ENCODE measurements around the gene EYS.

Gene EYS

GRCh38 chr6:63673692-63674091, 2033.3 kb downstream of the EYS start:
- no peaks in the 10 kb centered on the region for H3K9me2 ChIP-seq (replicated peaks; ENCODE audit: insufficient read depth, low read length)
- H4K20me1 ChIP-seq (ENCODE audit: insufficient read depth, low read length) = no peaks in the 10 kb centered on the region
- no peak overlapping the region for H3K4me3 ChIP-seq (ENCODE audit: low read length)
- H3K9me3 ChIP-seq (replicated peaks; ENCODE audit: insufficient read depth, low read length) = no peaks in the 10 kb centered on the region
- H3K27ac ChIP-seq (ENCODE audit: low read length) = no peak overlapping the region
- no peaks in the 10 kb centered on the region for H3K4me1 ChIP-seq (ENCODE audit: low read length)
- no peaks in the 10 kb centered on the region; the same call in 1 of the 2 replicates for H3K36me3 ChIP-seq (replicated peaks; ENCODE audit: insufficient read depth, low read length)
- H3K79me2 ChIP-seq (ENCODE audit: low read length) = peaks cover 94% of the 10 kb centered on the region
- no peaks in the 10 kb centered on the region for H3F3A ChIP-seq (ENCODE audit: insufficient read depth, low read length)
- TF ChIP-seq EZH2phosphoT487 (IDR thresholded peaks at IDR 0.05; ENCODE audit: low read length) (no peak), EZH2 (optimal IDR thresholded peaks at IDR 0.05; ENCODE audit: low read depth, low read length) (no peak)
- TF ChIP-seq, protein P1, sequence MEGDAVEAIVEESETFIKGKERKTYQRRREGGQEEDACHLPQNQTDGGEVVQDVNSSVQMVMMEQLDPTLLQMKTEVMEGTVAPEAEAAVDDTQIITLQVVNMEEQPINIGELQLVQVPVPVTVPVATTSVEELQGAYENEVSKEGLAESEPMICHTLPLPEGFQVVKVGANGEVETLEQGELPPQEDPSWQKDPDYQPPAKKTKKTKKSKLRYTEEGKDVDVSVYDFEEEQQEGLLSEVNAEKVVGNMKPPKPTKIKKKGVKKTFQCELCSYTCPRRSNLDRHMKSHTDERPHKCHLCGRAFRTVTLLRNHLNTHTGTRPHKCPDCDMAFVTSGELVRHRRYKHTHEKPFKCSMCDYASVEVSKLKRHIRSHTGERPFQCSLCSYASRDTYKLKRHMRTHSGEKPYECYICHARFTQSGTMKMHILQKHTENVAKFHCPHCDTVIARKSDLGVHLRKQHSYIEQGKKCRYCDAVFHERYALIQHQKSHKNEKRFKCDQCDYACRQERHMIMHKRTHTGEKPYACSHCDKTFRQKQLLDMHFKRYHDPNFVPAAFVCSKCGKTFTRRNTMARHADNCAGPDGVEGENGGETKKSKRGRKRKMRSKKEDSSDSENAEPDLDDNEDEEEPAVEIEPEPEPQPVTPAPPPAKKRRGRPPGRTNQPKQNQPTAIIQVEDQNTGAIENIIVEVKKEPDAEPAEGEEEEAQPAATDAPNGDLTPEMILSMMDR (IDR thresholded peaks at IDR 0.05; ENCODE audit: low read length) = no peak
- no peak overlapping the region for H3K4me2 ChIP-seq (ENCODE audit: low read depth, low read length)
- DNase-seq = no peak
- H3K9ac ChIP-seq (ENCODE audit: low read length) = no peak overlapping the region
- H3K27me3 ChIP-seq (replicated peaks; ENCODE audit: insufficient read depth, low read length) = no peaks in the 10 kb centered on the region
- no peak overlapping the region for H2AFZ ChIP-seq (ENCODE audit: low read length)

DNA sequence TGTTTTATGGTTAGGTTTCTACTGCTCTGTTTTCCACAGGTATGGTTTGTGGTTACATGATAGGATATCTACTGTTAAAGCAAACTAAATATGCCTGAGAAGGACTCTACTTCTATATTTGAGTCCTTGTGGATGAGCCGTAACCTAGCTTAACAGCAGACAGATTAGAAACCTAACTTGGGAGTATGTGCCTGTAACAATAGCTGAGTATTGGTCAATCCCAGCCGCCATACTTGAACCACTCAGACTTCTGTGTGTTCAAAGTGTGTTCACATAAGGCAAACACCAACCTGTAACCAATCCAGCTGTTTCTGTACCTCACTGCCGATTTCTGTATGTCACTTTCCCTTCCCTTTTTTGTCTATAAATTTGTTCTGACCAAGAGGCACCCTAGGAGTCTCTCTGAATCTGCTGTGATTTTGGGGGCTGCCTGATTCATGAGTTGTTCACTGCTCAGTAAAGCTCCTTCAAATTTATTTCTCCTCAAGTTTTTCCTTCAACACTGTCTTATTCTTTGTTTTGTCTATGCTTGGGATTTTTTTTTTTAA, 2034.4 kb downstream of the EYS start:
- Histone ChIP-seq H3K4me1 (ENCODE audit: low read length) (no peaks in the 10 kb centered on the region), H3K9ac (ENCODE audit: low read length) (no peak overlapping the region), H3K9me3 (replicated peaks; ENCODE audit: insufficient read depth, low read length) (no peaks in the 10 kb centered on the region), H3K27me3 (replicated peaks; ENCODE audit: insufficient read depth, low read length) (no peaks in the 10 kb centered on the region), H3F3A (ENCODE audit: insufficient read depth, low read length) (no peaks in the 10 kb centered on the region), H3K27ac (ENCODE audit: low read length) (no peak overlapping the region), H3K4me3 (ENCODE audit: low read length) (no peak overlapping the region), H4K20me1 (ENCODE audit: insufficient read depth, low read length) (no peaks in the 10 kb centered on the region), H3K36me3 (replicated peaks; ENCODE audit: insufficient read depth, low read length) (no peaks in the 10 kb centered on the region; the same call in 1 of the 2 replicates), H3K79me2 (ENCODE audit: low read length) (peaks cover 97% of the 10 kb centered on the region), H2AFZ (ENCODE audit: low read length) (no peak overlapping the region), H3K4me2 (ENCODE audit: low read depth, low read length) (no peak overlapping the region), H3K9me2 (replicated peaks; ENCODE audit: insufficient read depth, low read length) (no peaks in the 10 kb centered on the region)
- TF ChIP-seq EZH2phosphoT487 (IDR thresholded peaks at IDR 0.05; ENCODE audit: low read length) (no peak), EZH2 (optimal IDR thresholded peaks at IDR 0.05; ENCODE audit: low read depth, low read length) (no peak)
- TF ChIP-seq, protein P1 (IDR thresholded peaks at IDR 0.05; ENCODE audit: low read length) = no peak
- no peak for DNase-seq

GRCh38 chr6:63671098-63671754, 2035.8 kb downstream of the EYS start:
- Histone ChIP-seq H2AFZ (ENCODE audit: low read length) (no peak overlapping the region), H3K79me2 (ENCODE audit: low read length) (peaks cover 95% of the 10 kb centered on the region), H3K27me3 (replicated peaks; ENCODE audit: insufficient read depth, low read length) (no peaks in the 10 kb centered on the region), H4K20me1 (ENCODE audit: insufficient read depth, low read length) (no peaks in the 10 kb centered on the region), H3F3A (ENCODE audit: insufficient read depth, low read length) (no peaks in the 10 kb centered on the region), H3K4me3 (ENCODE audit: low read length) (no peak overlapping the region), H3K4me2 (ENCODE audit: low read depth, low read length) (no peak overlapping the region), H3K27ac (ENCODE audit: low read length) (no peak overlapping the region), H3K36me3 (replicated peaks; ENCODE audit: insufficient read depth, low read length) (no peaks in the 10 kb centered on the region; the same call in 1 of the 2 replicates), H3K4me1 (ENCODE audit: low read length) (no peaks in the 10 kb centered on the region), H3K9ac (ENCODE audit: low read length) (no peak overlapping the region), H3K9me2 (replicated peaks; ENCODE audit: insufficient read depth, low read length) (no peaks in the 10 kb centered on the region), H3K9me3 (replicated peaks; ENCODE audit: insufficient read depth, low read length) (no peaks in the 10 kb centered on the region)
- no peak for DNase-seq
- no peak for TF ChIP-seq EZH2 (optimal IDR thresholded peaks at IDR 0.05; ENCODE audit: low read depth, low read length)
- TF ChIP-seq, protein P1 (IDR thresholded peaks at IDR 0.05; ENCODE audit: low read length) = no peak
- TF ChIP-seq EZH2phosphoT487 (IDR thresholded peaks at IDR 0.05; ENCODE audit: low read length) = no peak

All from MM.1S (cell line).